Inflammatory macrophage (primary cell): ENCODE data around the gene BEGAIN.

Experiments
- DNase-seq, 2 donors: peaks; one replicate each; pipeline ENCODE4 v3.0.0-alpha.2; 2020 to 2022

The BEGAIN gene

GRCh38 chr14:100548939-100549338, 38.3 kb downstream of the BEGAIN start:
- no peak for DNase-seq

GRCh38 chr14:100548295-100548655, 38.9 kb downstream of the BEGAIN start:
- DNase-seq: no peak

GRCh38 chr14:100547633-100548294, 39.5 kb downstream of the BEGAIN start:
- DNase-seq: peak; percentile 89 to 93

- peak in 1 of 2 donors; percentile 20 for DNase-seq
These were observed 41.2 kb downstream of the BEGAIN start for GRCh38 chr14:100546051-100546443.

GRCh38 chr14:100545359-100545758, 41.9 kb downstream of the BEGAIN start:
- DNase-seq: no peak

- DNase-seq: no peak
These were observed 42.6 kb downstream of the BEGAIN start for GRCh38 chr14:100544506-100545141.

GRCh38 chr14:100543471-100544455, 43.5 kb downstream of the BEGAIN start:
- no peak for DNase-seq

- DNase-seq: no peak
These were observed 44.5 kb downstream of the BEGAIN start for GRCh38 chr14:100542619-100543205.

- DNase-seq: no peak
These were observed 45.3 kb downstream of the BEGAIN start for GRCh38 chr14:100541621-100542560.

- DNase-seq: no peak
These were observed 46.1 kb downstream of the BEGAIN start for GRCh38 chr14:100540926-100541620.

- DNase-seq: no peak
These were observed 46.9 kb downstream of the BEGAIN start for GRCh38 chr14:100540141-100540925.

GRCh38 chr14:100539766-100540140, 47.5 kb downstream of the BEGAIN start:
- DNase-seq: no peak

GRCh38 chr14:100539003-100539660, 48.1 kb downstream of the BEGAIN start:
- DNase-seq: no peak

GRCh38 chr14:100538351-100539002, 48.7 kb downstream of the BEGAIN start:
- no peak for DNase-seq

- DNase-seq: no peak
These were observed 49.5 kb downstream of the BEGAIN start for GRCh38 chr14:100537446-100538350.

- no peak for DNase-seq
These were observed 50.3 kb downstream of the BEGAIN start for GRCh38 chr14:100536721-100537445.

- DNase-seq: no peak
These were observed 51.1 kb downstream of the BEGAIN start for GRCh38 chr14:100536121-100536510.
